Calu3 (cell line): ENCODE results near the gene HOXB2. TPM values are rescaled to one million over a fixed set of nuclear protein-coding genes. Genes with fewer than 3 reads are reported as not detected.
A peak's percentile ranks its signal among the peaks of the same experiment; 100 is the strongest.

ENCODE experiments used
- BruUV-seq: library from RNA; stranded (reverse); fragments of 400-500 nt; replicated peaks from 2 replicates; lab custom pipeline; 2021; lab: Mats Ljungman, UMichigan
- CTCF ChIA-PET: fragments of 300-600 bp; sonication (Branson Sonifier 250); formaldehyde crosslinking; loops from one replicate; lab custom pipeline; 2022; ENCODE audit warnings: antibody characterized with exemption; lab: Charles Lee
- DNase-seq: peaks from one replicate; pipeline ENCODE4 v3.0.0; 2022
- H3K27ac Mint-ChIP-seq: one replicate; pipeline ENCODE4 v1.8.0; 2022; ENCODE audit warnings: mixed read lengths; ENCODE audit not compliant: unreplicated experiment
- H3K27me3 Mint-ChIP-seq: one replicate; pipeline ENCODE4 v1.8.0; 2022; ENCODE audit warnings: mixed read lengths; ENCODE audit not compliant: unreplicated experiment
- H3K36me3 Mint-ChIP-seq: one replicate; pipeline ENCODE4 v1.8.0; 2022; ENCODE audit warnings: mild to moderate bottlenecking, moderate library complexity, mixed read lengths; ENCODE audit not compliant: insufficient read depth, unreplicated experiment
- H3K4me1 Mint-ChIP-seq: one replicate; pipeline ENCODE4 v1.8.0; 2022; ENCODE audit warnings: mild to moderate bottlenecking, low read depth, mixed read lengths; ENCODE audit not compliant: unreplicated experiment
- H3K4me3 Mint-ChIP-seq: one replicate; pipeline ENCODE4 v1.8.0; 2022; ENCODE audit warnings: mild to moderate bottlenecking, low read depth, moderate library complexity, mixed read lengths; ENCODE audit not compliant: unreplicated experiment
- H3K9me3 Mint-ChIP-seq: one replicate; pipeline ENCODE4 v1.8.0; 2022; ENCODE audit warnings: low read depth, mixed read lengths; ENCODE audit not compliant: unreplicated experiment
- intact Hi-C: fragments of 100-400 bp; cut with micrococcal nuclease; formaldehyde crosslinking; loops from one replicate; pipeline ENCODE4 v1.10.0; 2022; ENCODE audit not compliant: unreplicated experiment
- total RNA-seq: library from RNA; stranded (reverse); gene quantifications from 2 replicates; pipeline ENCODE4 v1.2.3, GENCODE V29; 2022
- TF ChIP-seq, protein P1 (sequence below): fragments of 200-600 bp; IDR thresholded peaks from one replicate; pipeline ENCODE4 v1.8.0; 2022; ENCODE audit warnings: antibody characterized with exemption; ENCODE audit not compliant: unreplicated experiment

HOXB2 gene
- total RNA-seq, 1 experiment from 2014 or later = 24.5 TPM

DNA sequence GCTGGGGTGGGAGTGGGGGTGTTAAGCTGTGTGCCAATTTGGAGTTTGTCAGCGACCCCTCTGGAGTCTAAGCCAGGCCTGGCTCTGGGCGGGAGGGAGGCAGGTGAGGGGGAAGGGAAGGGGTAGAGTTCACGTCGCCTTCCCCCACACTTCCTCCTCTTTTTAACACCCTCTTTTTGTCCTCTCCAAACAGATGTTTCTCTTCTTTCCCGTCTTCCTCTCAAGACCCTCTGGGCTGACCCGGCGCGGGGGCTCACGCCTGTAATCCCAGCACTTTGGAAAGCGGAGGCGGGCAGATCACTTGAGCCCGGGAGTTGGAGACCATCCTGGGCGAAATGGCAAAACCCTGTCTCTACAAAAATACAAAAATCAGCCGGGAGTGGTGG lies 17.4 kb downstream of the HOXB2 start:
- no peak overlapping the region for H3K4me3 Mint-ChIP-seq
- H3K27me3 Mint-ChIP-seq = peaks cover 72% of the 10 kb centered on the region
- H3K9me3 Mint-ChIP-seq = no peaks in the 10 kb centered on the region
- H3K4me1 Mint-ChIP-seq = peaks cover 6% of the 10 kb centered on the region
- intact Hi-C loops = no loop called here
- H3K36me3 Mint-ChIP-seq = no peaks in the 10 kb centered on the region
- CTCF ChIA-PET = no interaction called here
- no peak for DNase-seq
- TF ChIP-seq, protein P1, sequence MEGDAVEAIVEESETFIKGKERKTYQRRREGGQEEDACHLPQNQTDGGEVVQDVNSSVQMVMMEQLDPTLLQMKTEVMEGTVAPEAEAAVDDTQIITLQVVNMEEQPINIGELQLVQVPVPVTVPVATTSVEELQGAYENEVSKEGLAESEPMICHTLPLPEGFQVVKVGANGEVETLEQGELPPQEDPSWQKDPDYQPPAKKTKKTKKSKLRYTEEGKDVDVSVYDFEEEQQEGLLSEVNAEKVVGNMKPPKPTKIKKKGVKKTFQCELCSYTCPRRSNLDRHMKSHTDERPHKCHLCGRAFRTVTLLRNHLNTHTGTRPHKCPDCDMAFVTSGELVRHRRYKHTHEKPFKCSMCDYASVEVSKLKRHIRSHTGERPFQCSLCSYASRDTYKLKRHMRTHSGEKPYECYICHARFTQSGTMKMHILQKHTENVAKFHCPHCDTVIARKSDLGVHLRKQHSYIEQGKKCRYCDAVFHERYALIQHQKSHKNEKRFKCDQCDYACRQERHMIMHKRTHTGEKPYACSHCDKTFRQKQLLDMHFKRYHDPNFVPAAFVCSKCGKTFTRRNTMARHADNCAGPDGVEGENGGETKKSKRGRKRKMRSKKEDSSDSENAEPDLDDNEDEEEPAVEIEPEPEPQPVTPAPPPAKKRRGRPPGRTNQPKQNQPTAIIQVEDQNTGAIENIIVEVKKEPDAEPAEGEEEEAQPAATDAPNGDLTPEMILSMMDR = no peak
- H3K27ac Mint-ChIP-seq = no peak overlapping the region
- no TSS peak for BruUV-seq

DNA sequence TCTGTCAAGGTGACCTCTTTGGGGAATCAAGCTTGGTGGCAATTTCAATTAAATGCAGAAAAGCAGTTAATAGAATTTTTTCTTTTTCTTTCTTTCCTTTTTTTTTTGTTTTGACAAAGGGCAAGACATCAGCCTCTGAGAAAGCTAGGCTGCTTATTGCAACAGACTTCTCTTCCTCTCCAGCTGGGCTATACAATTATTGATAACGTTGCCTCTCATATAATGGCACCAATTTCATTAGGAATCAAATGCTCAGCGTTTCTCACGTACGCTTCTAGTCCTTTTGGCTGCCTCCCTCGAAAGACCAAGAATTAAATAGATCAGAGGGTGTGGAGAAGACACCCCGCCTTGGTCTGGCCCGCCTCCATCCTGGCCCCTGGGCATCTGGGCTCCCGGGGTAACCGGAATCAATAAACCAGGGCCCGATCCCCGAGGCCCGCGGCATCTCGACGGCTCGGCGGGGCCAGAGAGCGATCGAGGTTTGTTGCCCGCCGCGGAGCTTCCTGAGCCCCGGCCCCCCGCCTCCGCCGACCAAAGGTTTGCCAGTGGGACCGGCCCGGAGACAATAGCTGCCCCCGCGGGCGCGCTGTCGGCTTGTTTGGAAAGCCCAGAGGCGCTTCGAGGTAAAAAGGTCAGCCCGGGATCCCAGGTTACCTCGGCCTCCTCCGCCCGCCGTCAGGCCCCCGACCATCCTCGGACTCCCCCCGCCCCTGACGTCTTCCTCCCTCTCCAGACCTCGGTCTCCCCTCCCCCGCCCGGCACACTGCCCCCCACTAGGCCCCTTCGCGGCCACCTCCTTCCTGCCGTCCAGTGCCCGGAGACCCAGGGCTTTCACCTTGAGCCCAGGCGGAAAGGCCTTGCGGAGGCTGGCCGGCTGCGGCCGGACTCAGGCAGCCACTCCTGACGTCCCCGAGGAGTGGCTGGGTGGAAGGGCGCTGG lies 18.0 kb downstream of the HOXB2 start:
- peaks cover 13% of the 10 kb centered on the region for H3K4me1 Mint-ChIP-seq
- H3K27me3 Mint-ChIP-seq = peaks cover 66% of the 10 kb centered on the region
- no peak overlapping the region for H3K27ac Mint-ChIP-seq
- no peak for DNase-seq
- no peak overlapping the region for H3K4me3 Mint-ChIP-seq
- no peaks in the 10 kb centered on the region for H3K9me3 Mint-ChIP-seq
- TF ChIP-seq, protein P1 = no peak
- peaks cover 4% of the 10 kb centered on the region for H3K36me3 Mint-ChIP-seq
- intact Hi-C loops = no loop called here
- BruUV-seq = no TSS peak
- CTCF ChIA-PET = no interaction called here

DNA sequence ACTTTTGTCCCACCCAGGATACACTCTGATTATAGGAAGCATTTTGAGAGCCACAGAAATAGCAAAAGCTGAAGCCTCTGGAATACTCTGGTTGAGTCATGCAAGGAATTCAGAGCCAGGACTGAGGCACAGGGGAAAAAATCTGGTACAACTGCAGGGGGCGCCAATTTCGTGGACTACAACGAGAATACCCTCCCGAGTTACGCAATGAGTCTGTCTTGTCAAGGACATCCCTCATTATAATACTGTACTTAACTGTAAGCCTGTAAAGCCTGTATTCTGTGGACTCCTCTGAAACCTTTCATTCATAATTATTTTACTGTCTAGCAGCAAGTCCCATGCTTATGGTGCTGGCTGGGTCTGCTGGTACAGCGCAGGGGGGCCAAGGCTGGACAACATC lies 21.9 kb downstream of the HOXB2 start:
- Mint-ChIP-seq H3K27me3 (peaks cover 66% of the 10 kb centered on the region), H3K4me3 (no peak overlapping the region), H3K27ac (no peak overlapping the region), H3K36me3 (peaks cover 6% of the 10 kb centered on the region), H3K9me3 (no peaks in the 10 kb centered on the region), H3K4me1 (peaks cover 16% of the 10 kb centered on the region)
- BruUV-seq = no TSS peak
- intact Hi-C loops = no loop called here
- CTCF ChIA-PET = interaction anchor here (0.6 to 1.7 kb wide), 4 partner anchors 10 to 753 kb away, joined by 4 to 12 read pairs (median 5); no protein-coding TSS in a partner anchor
- TF ChIP-seq, protein P1 = no peak
- DNase-seq = no peak

DNA sequence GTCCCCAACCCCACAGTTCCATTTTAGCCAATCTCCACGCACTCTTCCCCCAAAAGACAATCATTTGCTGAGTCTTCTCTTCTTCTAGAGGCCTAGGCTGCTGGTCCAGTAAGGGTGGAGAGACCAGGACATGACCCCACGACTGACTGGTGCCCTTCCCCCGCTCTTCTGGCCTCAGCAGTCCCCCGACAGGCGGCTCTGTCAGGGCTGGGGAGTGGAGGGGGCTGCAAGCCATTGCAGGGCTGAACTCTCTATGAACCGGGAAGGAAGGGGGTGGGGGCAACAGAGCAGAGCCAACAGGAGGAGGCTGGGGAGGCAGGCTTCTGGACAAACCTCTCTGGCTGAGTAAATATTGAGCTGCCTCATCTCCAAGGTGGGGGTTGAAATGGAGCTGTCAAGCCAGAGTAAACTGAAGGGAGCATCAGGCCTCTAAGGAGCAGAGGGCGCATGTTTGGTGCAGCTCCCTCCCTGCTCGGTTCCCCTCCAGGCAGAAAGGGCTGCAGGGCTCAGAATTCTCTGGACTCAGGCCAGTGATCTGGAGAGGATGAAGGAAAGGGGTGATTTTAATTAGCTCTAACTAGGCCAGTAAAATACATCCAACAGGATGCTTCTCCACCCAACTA lies 22.8 kb downstream of the HOXB2 start:
- CTCF ChIA-PET = interaction anchor here (0.6 to 1.7 kb wide), 10 partner anchors 9 to 754 kb away, joined by 3 to 12 read pairs (median 5); no protein-coding TSS in a partner anchor
- BruUV-seq = no TSS peak
- no peaks in the 10 kb centered on the region for H3K9me3 Mint-ChIP-seq
- H3K4me1 Mint-ChIP-seq = peaks cover 16% of the 10 kb centered on the region
- TF ChIP-seq, protein P1 = no peak
- peak; percentile 76 for DNase-seq
- peak overlapping the region; percentile 7 for H3K27ac Mint-ChIP-seq
- peaks cover 66% of the 10 kb centered on the region for H3K27me3 Mint-ChIP-seq
- H3K36me3 Mint-ChIP-seq = peaks cover 6% of the 10 kb centered on the region
- H3K4me3 Mint-ChIP-seq = no peak overlapping the region
- intact Hi-C loops = no loop called here
